Subcutaneous adipose tissue (tissue), 4 donors: ENCODE results near the gene SLC25A27. TPM values are rescaled to one million over a fixed set of nuclear protein-coding genes. Genes with fewer than 3 reads are reported as not detected.

Source experiments
- CTCF ChIP-seq: fragments of 450-650 bp; IDR thresholded peaks from one replicate; pipeline ENCODE4 v1.5.1; 2016; ENCODE audit warnings: low read depth, mild to moderate bottlenecking, control low read depth, antibody characterized with exemption, moderate library complexity
- total RNA-seq, 4 donors: library from RNA; depleted of rRNA; stranded (reverse); fragments of >200 nt; gene quantifications; one replicate each; pipeline ENCODE4 v1.1.0, GENCODE V29; 2016

The SLC25A27 gene
- total RNA-seq, 4 donors from 2014 or later, result 20.7 to 36.7 (median 28.2) TPM

GRCh38 chr6:46674410-46674809 is 21.6 kb downstream of the SLC25A27 start:
- no peak for TF ChIP-seq CTCF

DNA sequence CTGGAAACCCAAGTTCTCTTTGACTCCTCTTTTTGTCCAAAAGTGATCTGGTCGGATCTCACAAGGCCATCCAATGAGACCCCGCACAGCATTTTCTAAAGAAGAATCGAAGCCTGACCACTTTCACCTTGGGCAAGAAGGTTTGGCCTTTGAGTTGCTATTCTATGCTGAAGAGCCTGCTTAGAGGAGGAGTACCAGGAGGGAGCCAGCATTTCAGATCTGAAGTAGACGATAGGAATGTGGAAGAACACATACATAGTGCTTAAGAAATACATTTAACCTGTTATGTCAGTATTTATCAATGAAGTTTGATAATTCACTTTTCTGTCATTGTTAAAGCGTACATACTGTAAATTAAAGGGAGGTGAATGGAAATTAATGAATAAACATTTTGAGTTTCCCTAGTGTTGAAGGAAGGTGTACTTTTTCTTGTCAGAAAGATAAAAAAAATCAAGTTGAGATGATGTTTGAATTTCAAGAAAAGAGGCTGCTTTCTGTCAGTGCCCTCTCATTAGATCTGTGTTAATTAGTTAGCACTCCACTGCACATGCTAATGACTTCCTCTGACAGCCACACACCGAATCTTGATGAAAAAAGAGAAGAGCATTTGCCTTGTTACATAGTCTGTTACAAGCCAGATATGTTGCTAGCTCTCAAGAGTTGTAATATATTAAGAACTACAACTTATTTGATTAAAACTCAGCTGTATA is 24.0 kb downstream of the SLC25A27 start:
- no peak for TF ChIP-seq CTCF

DNA sequence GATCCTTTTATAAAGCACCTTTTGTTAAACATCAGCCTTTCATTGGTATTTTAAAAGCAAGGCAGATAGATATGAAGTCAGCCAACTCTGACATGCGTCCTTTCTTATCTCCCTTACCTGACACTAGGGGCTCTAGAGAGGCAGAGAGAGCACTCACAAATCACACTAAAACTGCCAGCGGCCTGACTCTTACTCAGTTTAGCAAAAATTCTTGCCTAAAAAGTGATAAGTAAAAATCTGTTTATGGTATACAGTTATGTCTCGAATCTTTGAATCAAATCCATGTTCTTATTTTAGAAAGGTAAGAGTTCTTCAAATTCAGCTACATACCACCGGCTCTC is 24.5 kb downstream of the SLC25A27 start:
- TF ChIP-seq CTCF, result no peak

DNA sequence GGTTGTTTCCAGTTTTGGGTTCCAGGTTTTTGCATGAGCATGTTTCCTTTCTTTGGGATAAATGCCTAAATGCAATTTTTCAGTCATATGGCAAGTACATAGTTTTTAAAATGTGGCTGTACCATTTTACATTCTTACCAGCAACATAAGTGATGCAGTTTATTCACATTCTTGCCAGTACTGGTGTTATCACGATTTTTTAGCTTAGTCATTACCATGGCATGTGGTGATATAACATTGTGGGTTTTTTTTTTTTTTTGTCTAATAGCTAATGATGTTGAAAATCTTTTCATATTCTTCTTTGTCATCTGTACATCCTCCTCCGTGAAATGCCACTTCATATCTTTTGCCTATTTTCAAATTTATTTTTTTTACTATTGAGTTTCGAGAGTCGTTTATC is 32.0 kb downstream of the SLC25A27 start:
- no peak for TF ChIP-seq CTCF

DNA sequence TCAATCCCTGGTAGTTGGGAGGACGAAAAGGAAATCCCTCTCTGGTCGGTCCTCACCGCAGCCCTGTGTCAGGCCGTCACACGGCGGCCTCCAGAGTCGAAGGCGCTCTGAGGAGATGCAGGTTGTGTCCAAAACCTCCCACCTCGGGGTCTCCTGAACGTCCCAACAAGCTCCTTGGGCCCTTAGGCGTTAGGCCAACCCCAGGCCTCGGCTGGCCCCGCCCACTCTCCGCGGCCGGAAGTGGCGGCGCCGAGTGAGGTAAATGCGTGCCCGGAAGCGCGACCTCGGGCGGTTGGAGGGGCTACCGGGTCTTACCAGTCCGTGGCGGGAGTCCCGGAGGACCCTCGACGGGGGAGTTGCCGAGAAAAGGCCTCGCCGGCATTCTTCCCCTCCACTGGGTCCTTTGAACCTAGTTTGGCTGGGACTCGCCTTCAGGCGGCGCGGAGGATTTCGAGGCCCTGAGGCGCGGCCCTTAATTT is 34.9 kb downstream of the SLC25A27 start, which contains the start of gene TDRD6:
TDRD6 (plus strand) TSS at position 267 of the 479 bp plus-strand sequence. CDS start 244 bp downstream, outside the sequence.
- no peak for TF ChIP-seq CTCF

GRCh38 chr6:46688117-46688965 is 35.6 kb downstream of the SLC25A27 start:
- no peak for TF ChIP-seq CTCF

GRCh38 chr6:46688966-46689335 is 36.2 kb downstream of the SLC25A27 start:
- no peak for TF ChIP-seq CTCF
